Gastroesophageal sphincter (tissue), 3 donors: Measurements from ENCODE around the gene PDZRN4.

Source experiments
- CTCF ChIP-seq, 4 experiments: fragments of 200-600 bp in 2 of 4; fragments of 450-650 bp in 2 of 4; sonication (generic) in 1 of 4; IDR thresholded peaks; one replicate each; pipeline ENCODE4 v1.5.1; 2017 to 2019; ENCODE audit warnings: antibody characterized with exemption in 4 of 4, mild to moderate bottlenecking in 2 of 4, moderate library complexity in 2 of 4
- EP300 ChIP-seq: sonication (generic); formaldehyde crosslinking; IDR thresholded peaks from one replicate; pipeline ENCODE4 v1.6.1; 2017; ENCODE audit warnings: antibody characterized with exemption, mild to moderate bottlenecking
- POLR2AphosphoS5 ChIP-seq: sonication (generic); formaldehyde crosslinking; IDR thresholded peaks from one replicate; pipeline ENCODE4 v1.6.1; 2017; ENCODE audit warnings: antibody characterized with exemption

DNA sequence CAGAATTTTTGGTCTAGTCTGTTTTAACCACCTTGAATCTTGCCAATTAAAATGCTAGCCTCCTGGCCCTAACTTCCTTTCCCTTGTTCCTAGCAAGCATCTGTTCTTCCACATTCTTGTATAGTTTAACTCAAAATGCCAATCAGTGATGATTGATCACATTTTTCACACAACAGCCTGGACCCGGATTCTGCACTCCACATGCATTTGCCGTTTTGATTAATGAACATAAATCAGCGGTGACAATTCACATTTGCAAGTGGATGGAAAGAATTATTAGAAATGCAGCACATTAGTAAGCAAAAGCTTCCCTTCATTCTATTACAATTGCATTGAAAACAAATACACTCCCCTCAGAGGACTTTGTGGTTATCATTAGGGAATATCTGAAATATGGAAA is 83.4 kb downstream of the PDZRN4 start:
- no peak for TF ChIP-seq POLR2AphosphoS5
- no peak for TF ChIP-seq CTCF (IDR thresholded peaks at IDR 0.05)
- no peak for TF ChIP-seq EP300
